ENCODE data around the gene TRAPPC2B.

TRAPPC2B gene

GRCh38 chr19:57320180-57321084 lies 42.9 kb upstream of the TRAPPC2B start, which contains the start of gene ZNF543 (continued):
- TF ChIP-seq ZNF140 (tag by site-specific recombination; IDR thresholded peaks at IDR 0.05) (no peak), ZNF174 (tag by site-specific recombination; IDR thresholded peaks at IDR 0.05) (no peak), ZNF791 (tag by site-specific recombination; IDR thresholded peaks at IDR 0.05) (no peak), HOXA7 (CRISPR knock-in tag; IDR thresholded peaks at IDR 0.05; ENCODE audit: borderline replicate concordance) (no peak), REPIN1 (tag by site-specific recombination; IDR thresholded peaks at IDR 0.05; ENCODE audit: low read depth) (no peak), ZNF677 (tag by site-specific recombination; IDR thresholded peaks at IDR 0.05) (no peak), ZNF19 (tag by site-specific recombination; IDR thresholded peaks at IDR 0.05; ENCODE audit: low read depth) (no peak), ZNF596 (tag by site-specific recombination; IDR thresholded peaks at IDR 0.05) (no peak), ZNF184 (tag by site-specific recombination; IDR thresholded peaks at IDR 0.05) (no peak), ZXDB (tag by site-specific recombination; IDR thresholded peaks at IDR 0.05) (peak; percentile 83), ZNF76 (tag by site-specific recombination; IDR thresholded peaks at IDR 0.05; ENCODE audit: borderline replicate concordance, low read depth) (peak; percentile 66), SETDB1 (IDR thresholded peaks at IDR 0.05; ENCODE audit: insufficient read length, low read length) (no peak), ZBTB11 (tag by site-specific recombination; conservative IDR thresholded peaks at IDR 0.05; ENCODE audit: low read depth) (peak; percentile 95), ZNF629 (tag by site-specific recombination; IDR thresholded peaks at IDR 0.05) (peak; percentile 96), ZNF571 (tag by site-specific recombination; IDR thresholded peaks at IDR 0.05) (no peak), ZBTB49 (tag by site-specific recombination; IDR thresholded peaks at IDR 0.05; ENCODE audit: low read depth) (no peak), ZNF223 (tag by site-specific recombination; IDR thresholded peaks at IDR 0.05) (no peak), FEZF1 (tag by site-specific recombination; IDR thresholded peaks at IDR 0.05) (no peak), ZNF510 (tag by site-specific recombination; IDR thresholded peaks at IDR 0.05; ENCODE audit: insufficient replicate concordance) (no peak), ZNF660 (tag by site-specific recombination; IDR thresholded peaks at IDR 0.05) (peak; percentile 23; the same call in 1 of the 2 replicates), ZNF112 (tag by site-specific recombination; IDR thresholded peaks at IDR 0.05) (no peak), ZNF274 (IDR thresholded peaks at IDR 0.05; ENCODE audit: low read length) (no peak), ZNF274 (tag by site-specific recombination; IDR thresholded peaks at IDR 0.05; ENCODE audit: borderline replicate concordance) (no peak), ZNF416 (tag by site-specific recombination; IDR thresholded peaks at IDR 0.05) (no peak), ZNF514 (tag by site-specific recombination; IDR thresholded peaks at IDR 0.05) (no peak), ZNF501 (tag by site-specific recombination; IDR thresholded peaks at IDR 0.05) (0 out of 2 replicates have a peak, but pooled peaks have one; percentile 53), ZNF362 (tag by site-specific recombination; IDR thresholded peaks at IDR 0.05) (no peak), BCL11B (tag by site-specific recombination; IDR thresholded peaks at IDR 0.05; ENCODE audit: low read depth) (no peak)
- TF ChIP-seq, protein P1, sequence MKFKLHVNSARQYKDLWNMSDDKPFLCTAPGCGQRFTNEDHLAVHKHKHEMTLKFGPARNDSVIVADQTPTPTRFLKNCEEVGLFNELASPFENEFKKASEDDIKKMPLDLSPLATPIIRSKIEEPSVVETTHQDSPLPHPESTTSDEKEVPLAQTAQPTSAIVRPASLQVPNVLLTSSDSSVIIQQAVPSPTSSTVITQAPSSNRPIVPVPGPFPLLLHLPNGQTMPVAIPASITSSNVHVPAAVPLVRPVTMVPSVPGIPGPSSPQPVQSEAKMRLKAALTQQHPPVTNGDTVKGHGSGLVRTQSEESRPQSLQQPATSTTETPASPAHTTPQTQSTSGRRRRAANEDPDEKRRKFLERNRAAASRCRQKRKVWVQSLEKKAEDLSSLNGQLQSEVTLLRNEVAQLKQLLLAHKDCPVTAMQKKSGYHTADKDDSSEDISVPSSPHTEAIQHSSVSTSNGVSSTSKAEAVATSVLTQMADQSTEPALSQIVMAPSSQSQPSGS (tag by site-specific recombination; IDR thresholded peaks at IDR 0.05; ENCODE audit: low read depth) = peak; percentile 99
- TF ChIP-seq, protein P2, sequence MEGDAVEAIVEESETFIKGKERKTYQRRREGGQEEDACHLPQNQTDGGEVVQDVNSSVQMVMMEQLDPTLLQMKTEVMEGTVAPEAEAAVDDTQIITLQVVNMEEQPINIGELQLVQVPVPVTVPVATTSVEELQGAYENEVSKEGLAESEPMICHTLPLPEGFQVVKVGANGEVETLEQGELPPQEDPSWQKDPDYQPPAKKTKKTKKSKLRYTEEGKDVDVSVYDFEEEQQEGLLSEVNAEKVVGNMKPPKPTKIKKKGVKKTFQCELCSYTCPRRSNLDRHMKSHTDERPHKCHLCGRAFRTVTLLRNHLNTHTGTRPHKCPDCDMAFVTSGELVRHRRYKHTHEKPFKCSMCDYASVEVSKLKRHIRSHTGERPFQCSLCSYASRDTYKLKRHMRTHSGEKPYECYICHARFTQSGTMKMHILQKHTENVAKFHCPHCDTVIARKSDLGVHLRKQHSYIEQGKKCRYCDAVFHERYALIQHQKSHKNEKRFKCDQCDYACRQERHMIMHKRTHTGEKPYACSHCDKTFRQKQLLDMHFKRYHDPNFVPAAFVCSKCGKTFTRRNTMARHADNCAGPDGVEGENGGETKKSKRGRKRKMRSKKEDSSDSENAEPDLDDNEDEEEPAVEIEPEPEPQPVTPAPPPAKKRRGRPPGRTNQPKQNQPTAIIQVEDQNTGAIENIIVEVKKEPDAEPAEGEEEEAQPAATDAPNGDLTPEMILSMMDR (tag by site-specific recombination; IDR thresholded peaks at IDR 0.05) = 0 out of 2 replicates have a peak, but pooled peaks have one; percentile 5
